RKO (cell line): ENCODE data around the gene DVL1.

ENCODE experiments used
- DNase-seq: peaks from one replicate; pipeline ENCODE4 v3.0.0-alpha.2; 2016; ENCODE audit warnings: low spot score

Gene DVL1

GRCh38 chr1:1296070-1297061, 52.9 kb downstream of the DVL1 start:
- no peak for DNase-seq

GRCh38 chr1:1295154-1295923, 53.9 kb downstream of the DVL1 start:
- DNase-seq, result no peak

DNA sequence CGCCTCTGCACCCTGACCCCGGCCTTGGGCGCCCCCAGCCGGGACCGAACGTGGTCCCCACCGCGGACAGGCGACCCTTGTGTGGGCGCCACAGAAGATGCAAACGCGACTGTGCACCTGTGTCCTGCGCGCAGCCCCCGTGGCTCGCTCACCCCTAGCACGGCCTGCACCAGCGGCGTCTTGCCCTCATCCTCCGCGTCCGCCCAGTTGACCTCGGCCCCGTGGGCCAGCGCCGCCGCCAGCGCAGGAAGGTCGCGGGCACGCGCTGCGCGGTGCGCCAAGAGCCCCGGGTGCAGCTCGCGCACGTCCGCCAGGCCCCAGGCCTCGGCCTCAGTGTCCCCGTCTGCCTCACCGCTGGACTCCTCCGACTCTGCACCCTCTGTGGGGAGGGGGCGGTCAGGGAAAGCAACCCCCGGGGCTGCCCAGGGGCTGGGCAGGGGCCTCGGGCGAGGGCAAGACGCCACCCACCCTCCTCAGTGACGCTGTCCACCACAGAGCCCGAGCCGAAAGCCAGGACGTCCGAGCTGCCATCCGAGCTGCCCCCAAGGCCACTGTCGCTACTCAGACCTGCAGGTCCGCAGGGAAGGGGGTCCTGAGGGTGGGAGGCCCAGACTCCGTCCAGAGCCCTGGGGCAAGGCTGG, 54.8 kb downstream of the DVL1 start:
- no peak for DNase-seq

GRCh38 chr1:1293263-1294249, 55.7 kb downstream of the DVL1 start:
- DNase-seq, result no peak

DNA sequence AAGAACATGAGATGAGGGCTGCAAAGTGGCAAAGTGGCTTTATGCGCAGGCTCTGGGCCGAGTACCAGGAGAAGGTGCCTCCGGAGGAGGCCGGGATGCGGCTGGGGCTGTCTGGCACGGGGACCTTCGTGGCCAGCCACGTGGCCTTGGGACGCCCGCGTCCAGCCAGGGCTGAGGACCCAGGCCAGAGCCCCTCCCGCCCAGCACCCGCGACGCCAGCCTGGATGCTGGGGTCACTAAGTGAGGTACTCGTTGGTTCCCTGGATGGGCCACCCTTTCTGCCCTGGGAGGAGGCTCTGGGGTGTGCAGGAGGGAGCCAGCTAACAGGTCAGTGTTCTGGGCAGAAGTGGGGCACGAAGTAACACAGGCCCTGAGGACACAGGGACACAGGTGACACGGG, 56.4 kb downstream of the DVL1 start:
- DNase-seq, result no peak

GRCh38 chr1:1292442-1292779, 56.8 kb downstream of the DVL1 start:
- no peak for DNase-seq

- peak; percentile 58 for DNase-seq
Measured at GRCh38 chr1:1291548-1292441, 57.4 kb downstream of the DVL1 start.

DNA sequence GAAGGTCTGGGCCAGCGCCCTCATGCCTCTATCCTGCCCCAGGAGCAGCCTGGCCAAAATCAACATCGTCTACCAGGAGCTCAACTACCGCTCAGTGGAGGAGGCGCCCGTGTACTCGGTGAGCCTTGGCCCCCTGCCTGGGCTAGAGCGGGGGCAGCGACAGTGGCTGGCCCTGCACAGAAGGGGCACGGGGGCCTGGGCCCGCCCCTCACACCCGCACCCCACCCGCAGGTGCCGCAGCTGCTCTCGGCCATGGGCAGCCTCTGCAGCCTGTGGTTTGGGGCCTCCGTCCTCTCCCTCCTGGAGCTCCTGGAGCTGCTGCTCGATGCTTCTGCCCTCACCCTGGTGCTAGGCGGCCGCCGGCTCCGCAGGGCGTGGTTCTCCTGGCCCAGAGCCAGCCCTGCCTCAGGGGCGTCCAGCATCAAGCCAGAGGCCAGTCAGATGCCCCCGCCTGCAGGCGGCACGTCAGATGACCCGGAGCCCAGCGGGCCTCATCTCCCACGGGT, 58.1 kb downstream of the DVL1 start:
- no peak for DNase-seq

GRCh38 chr1:1290238-1290731, 58.9 kb downstream of the DVL1 start:
- DNase-seq, result peak; percentile 53

- no peak for DNase-seq
Measured at GRCh38 chr1:1287288-1288110, 61.7 kb downstream of the DVL1 start.

- DNase-seq, result no peak
Measured at GRCh38 chr1:1286313-1287261, 62.6 kb downstream of the DVL1 start.

DNA sequence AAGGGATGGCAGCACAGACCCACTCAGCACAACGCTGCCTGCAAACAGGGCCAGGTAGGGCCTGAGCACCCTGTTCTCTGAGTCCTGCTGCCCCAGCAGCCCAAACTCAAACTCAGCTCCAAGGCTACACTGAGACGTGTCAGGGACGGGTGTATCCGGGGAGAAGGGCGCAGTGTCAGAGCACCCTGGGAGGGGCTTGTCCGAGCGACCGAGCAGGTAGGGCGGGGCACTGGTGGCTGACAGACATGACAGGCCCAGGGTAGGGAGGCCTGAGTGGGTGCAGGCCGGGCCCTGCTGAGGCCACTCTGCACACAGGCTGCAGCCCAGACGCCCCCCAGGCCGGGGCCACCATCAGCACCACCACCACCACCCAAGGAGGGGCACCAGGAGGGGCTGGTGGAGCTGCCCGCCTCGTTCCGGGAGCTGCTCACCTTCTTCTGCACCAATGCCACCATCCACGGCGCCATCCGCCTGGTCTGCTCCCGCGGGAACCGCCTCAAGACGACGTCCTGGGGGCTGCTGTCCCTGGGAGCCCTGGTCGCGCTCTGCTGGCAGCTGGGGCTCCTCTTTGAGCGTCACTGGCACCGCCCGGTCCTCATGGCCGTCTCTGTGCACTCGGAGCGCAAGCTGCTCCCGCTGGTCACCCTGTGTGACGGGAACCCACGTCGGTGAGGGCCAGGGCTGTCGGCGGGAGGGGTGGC, 63.5 kb downstream of the DVL1 start:
- DNase-seq, result no peak
